Type B pancreatic cell (in vitro differentiated cells): Measurements from ENCODE around the gene SLC38A2. TPM values are rescaled to one million over a fixed set of nuclear protein-coding genes. Genes with fewer than 3 reads are reported as not detected.

ENCODE experiments used
- DNase-seq: peaks from one replicate; pipeline ENCODE4 v3.0.0; 2021; ENCODE audit warnings: mixed read lengths; ENCODE audit not compliant: unreplicated experiment; ENCODE audit errors: extremely low spot score
- H3K27ac Mint-ChIP-seq: 2 replicates; pipeline ENCODE4 v1.8.0; 2021; ENCODE audit warnings: mild to moderate bottlenecking, mixed read lengths
- H3K27me3 Mint-ChIP-seq: 2 replicates; pipeline ENCODE4 v1.8.0; 2021; ENCODE audit warnings: mixed read lengths
- H3K36me3 Mint-ChIP-seq: 2 replicates; pipeline ENCODE4 v1.8.0; 2021; ENCODE audit warnings: mixed read lengths
- H3K4me1 Mint-ChIP-seq: one replicate; pipeline ENCODE4 v1.8.0; 2021; ENCODE audit warnings: mixed read lengths; ENCODE audit not compliant: unreplicated experiment
- H3K4me3 Mint-ChIP-seq: 2 replicates; pipeline ENCODE4 v1.8.0; 2021; ENCODE audit warnings: mild to moderate bottlenecking, mixed read lengths
- H3K9me3 Mint-ChIP-seq: 2 replicates; pipeline ENCODE4 v1.8.0; 2021; ENCODE audit warnings: mixed read lengths
- total RNA-seq: library from RNA; stranded (reverse); gene quantifications from 2 replicates; pipeline ENCODE4 v1.2.1, GENCODE V29; 2021; ENCODE audit warnings: low replicate concordance
- TF ChIP-seq, protein P1 (sequence below): fragments of 200-600 bp; sonication (generic); conservative IDR thresholded peaks from 2 replicates; pipeline ENCODE4 v1.5.0; 2021; ENCODE audit warnings: antibody characterized with exemption, mild to moderate bottlenecking

Gene SLC38A2
- total RNA-seq, 1 donor from 2014 or later, result 204 TPM

DNA sequence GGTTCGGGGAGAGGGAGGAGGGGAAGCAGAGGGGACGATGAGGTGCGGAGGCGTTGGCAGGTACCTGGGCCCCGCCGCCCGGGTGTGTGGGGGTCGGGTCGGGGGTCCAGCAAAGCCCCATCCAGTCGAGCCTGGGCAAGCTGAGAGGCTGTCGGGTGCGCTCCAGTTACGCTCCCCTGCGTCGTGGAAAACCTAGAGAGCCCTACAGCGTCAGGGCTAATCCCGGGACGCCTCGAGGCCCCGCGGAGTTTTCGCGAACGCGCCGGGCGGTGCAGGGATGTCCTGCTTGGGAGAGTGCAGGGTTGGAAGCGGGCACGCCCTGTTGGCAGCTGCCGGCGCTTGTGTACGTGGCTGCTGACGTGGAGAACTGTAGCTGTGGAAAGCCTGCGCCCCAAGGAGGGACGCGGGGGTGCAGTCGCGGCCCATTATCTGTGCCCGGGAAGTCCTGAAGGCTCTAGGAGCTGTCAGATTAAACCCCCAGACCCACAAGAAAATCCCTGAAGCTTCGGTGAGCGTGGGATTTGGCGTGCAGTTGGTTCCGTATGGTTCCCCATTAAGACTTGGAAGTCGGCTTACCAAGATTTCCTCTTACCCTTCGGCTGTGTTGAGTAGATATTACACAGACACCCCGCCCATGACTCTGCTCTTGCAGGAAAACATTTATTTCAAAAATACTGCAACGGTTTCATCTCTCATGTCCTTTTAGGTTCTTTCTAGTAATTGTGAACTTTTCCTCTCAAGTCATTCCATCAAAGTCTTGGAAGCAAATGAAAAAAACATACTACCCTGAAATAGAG, 11.3 kb upstream of the SLC38A2 start:
- peak; percentile 85 for DNase-seq
- Mint-ChIP-seq H3K9me3 (no peaks in the 10 kb centered on the region), H3K27ac (peak overlapping the region; percentile 97), H3K27me3 (no peaks in the 10 kb centered on the region), H3K36me3 (no peaks in the 10 kb centered on the region), H3K4me1 (peaks cover 34% of the 10 kb centered on the region), H3K4me3 (peak overlapping the region; percentile 91)
- TF ChIP-seq, protein P1, sequence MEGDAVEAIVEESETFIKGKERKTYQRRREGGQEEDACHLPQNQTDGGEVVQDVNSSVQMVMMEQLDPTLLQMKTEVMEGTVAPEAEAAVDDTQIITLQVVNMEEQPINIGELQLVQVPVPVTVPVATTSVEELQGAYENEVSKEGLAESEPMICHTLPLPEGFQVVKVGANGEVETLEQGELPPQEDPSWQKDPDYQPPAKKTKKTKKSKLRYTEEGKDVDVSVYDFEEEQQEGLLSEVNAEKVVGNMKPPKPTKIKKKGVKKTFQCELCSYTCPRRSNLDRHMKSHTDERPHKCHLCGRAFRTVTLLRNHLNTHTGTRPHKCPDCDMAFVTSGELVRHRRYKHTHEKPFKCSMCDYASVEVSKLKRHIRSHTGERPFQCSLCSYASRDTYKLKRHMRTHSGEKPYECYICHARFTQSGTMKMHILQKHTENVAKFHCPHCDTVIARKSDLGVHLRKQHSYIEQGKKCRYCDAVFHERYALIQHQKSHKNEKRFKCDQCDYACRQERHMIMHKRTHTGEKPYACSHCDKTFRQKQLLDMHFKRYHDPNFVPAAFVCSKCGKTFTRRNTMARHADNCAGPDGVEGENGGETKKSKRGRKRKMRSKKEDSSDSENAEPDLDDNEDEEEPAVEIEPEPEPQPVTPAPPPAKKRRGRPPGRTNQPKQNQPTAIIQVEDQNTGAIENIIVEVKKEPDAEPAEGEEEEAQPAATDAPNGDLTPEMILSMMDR, result no peak

DNA sequence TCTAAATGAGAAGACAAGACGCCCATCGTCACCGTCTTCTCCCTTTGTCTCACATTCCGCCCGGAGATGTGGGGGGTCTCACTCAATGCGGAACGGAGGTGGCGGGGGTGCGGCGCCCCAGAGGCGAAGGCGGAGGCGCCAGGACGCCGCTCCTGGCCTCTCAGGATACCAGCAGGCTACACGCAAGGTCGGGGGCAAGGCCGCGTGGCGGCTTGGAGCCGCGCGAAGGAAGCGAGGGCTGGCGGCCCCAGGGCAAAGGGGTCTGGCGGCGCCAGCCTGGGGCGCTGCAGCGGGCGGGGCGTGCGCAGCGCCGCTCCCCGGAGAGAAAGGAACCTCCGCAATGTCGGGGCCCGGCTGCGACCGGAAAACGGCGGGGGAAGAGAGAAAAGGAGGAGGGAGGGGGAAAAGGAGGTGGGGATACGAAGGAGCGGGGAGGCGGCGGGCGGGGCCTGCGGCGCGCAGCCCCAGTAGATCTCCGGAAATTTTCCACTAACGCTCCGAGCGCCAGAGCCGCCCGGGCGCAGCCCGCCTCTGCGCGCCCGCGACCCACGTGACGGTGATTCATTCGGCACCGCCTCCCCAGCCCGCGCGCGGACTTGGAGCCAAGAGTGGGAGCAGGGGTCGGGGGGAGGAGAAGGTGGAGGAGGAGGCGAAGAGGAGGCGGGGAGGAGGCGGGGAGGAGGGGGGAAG, 10.5 kb upstream of the SLC38A2 start:
- Mint-ChIP-seq H3K4me1 (peaks cover 28% of the 10 kb centered on the region), H3K9me3 (no peaks in the 10 kb centered on the region), H3K4me3 (peak overlapping the region; percentile 91), H3K27ac (peak overlapping the region; percentile 97), H3K36me3 (no peaks in the 10 kb centered on the region), H3K27me3 (no peaks in the 10 kb centered on the region)
- peak; percentile 95 for DNase-seq
- TF ChIP-seq, protein P1, result no peak

DNA sequence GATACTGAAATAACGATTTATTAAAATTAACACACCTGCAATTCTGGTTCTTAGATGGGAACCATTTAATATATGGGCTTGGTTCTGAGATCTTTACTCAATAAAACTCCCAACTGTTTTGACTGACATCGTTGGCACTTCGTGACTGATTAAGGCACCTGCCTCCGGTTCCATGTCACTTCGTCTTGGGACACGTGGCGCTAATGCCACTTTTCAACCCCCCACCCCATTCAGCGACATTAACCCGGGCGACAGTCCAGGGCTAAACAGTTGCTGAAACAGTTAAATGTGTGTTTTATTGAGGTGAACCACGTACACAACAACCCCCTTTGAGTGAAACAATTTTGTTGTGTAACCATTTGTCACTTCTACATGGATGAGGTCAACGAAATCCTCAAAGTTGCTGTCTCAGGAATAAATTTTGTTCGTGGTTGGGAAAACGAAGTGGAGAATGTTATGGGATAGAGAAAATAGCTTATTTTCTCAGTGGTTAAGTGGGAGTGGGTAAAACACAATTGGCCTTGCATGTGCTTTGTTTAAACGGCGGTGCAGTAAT, 9.9 kb upstream of the SLC38A2 start:
- Mint-ChIP-seq H3K4me1 (peaks cover 23% of the 10 kb centered on the region), H3K9me3 (no peaks in the 10 kb centered on the region), H3K27me3 (no peaks in the 10 kb centered on the region), H3K27ac (peak overlapping the region; percentile 97), H3K36me3 (no peaks in the 10 kb centered on the region), H3K4me3 (peak overlapping the region; percentile 91)
- TF ChIP-seq, protein P1, result no peak
- DNase-seq, result no peak

DNA sequence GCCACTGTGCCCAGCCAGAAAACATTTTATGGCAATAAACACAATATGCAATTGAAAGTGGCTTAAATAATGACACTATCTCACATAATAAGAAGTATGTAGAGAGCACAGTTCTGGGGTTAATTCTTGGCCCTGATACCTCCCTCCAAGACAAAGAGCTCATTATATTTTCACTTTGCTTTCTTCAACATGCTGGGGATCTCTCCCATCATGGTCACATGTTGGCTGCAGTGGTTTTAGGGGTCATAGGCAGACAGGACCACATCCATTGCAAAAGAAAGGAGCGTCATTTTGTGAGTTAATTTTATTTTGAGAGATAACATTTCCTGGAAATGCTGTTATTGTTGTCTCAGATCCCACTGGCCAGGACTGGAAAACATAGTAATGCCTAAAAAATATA, 8.3 kb upstream of the SLC38A2 start:
- no peak for DNase-seq
- Mint-ChIP-seq H3K9me3 (no peaks in the 10 kb centered on the region), H3K4me1 (peaks cover 11% of the 10 kb centered on the region), H3K27me3 (no peaks in the 10 kb centered on the region), H3K27ac (no peak overlapping the region), H3K36me3 (no peaks in the 10 kb centered on the region), H3K4me3 (no peak overlapping the region)
- TF ChIP-seq, protein P1, result no peak

DNA sequence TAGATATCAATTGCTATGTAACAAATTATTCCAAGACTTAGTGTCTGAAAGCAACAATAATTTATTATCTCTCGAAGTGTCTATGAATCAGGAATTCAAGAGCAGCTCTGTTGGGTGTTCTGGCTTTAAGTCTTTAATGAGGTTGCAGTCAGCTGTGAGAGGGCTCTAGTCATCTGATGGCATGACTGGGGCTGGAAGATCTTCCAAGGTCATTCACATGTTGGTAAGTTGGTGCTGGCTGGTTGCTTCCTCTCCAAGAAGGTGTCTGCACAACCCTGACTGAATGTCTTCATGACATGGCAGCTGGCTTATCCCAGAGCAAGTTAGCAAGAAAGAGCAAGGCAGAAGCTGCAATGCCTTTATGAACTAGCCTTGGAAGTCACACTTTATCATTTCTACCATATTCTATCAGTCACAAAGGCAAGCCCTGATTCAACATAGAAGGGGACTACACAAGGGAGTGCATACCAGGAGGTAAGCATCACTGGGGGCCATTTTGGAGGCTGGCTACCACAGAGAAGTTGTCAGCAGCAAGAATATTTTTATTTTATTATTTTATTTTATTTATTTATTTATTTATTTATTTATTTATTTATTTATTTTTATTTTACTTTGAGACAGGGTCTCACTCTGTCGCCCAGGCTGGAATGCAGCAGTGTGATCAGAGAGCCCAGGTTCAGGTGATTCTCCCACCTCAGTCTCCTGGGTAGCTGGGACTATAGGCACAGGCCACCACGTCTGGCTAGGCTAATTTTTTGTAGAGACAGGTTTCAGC, 7.6 kb upstream of the SLC38A2 start:
- no peak for DNase-seq
- H3K4me3 Mint-ChIP-seq, result peak overlapping the region; percentile 32
- peaks cover 4% of the 10 kb centered on the region for H3K4me1 Mint-ChIP-seq
- no peaks in the 10 kb centered on the region for H3K36me3 Mint-ChIP-seq
- H3K9me3 Mint-ChIP-seq, result no peaks in the 10 kb centered on the region
- H3K27me3 Mint-ChIP-seq, result no peaks in the 10 kb centered on the region
- TF ChIP-seq, protein P1, result no peak
- peak overlapping the region; percentile 44 for H3K27ac Mint-ChIP-seq
